ENCODE data around the gene ECM2.

Gene ECM2

GRCh38 chr9:92467041-92467440 is 68.7 kb downstream of the ECM2 start:
- DNase-seq (ENCODE audit: low read depth in 2 of 2): no peak

GRCh38 chr9:92463984-92464383 is 71.8 kb downstream of the ECM2 start:
- no peak for DNase-seq (ENCODE audit: low read depth in 2 of 2)

- DNase-seq (ENCODE audit: low read depth in 2 of 2): no peak
These were observed 72.4 kb downstream of the ECM2 start for GRCh38 chr9:92463387-92463786.

- DNase-seq (ENCODE audit: low read depth in 2 of 2): no peak
These were observed 78.2 kb downstream of the ECM2 start for GRCh38 chr9:92457576-92457975.

GRCh38 chr9:92455217-92455616 is 80.6 kb downstream of the ECM2 start:
- no peak for DNase-seq (ENCODE audit: low read depth in 2 of 2)

- DNase-seq (ENCODE audit: low read depth in 2 of 2): no peak
These were observed 89.3 kb downstream of the ECM2 start for GRCh38 chr9:92446536-92446935.
